ENCODE results near the gene CHN2.

DNA sequence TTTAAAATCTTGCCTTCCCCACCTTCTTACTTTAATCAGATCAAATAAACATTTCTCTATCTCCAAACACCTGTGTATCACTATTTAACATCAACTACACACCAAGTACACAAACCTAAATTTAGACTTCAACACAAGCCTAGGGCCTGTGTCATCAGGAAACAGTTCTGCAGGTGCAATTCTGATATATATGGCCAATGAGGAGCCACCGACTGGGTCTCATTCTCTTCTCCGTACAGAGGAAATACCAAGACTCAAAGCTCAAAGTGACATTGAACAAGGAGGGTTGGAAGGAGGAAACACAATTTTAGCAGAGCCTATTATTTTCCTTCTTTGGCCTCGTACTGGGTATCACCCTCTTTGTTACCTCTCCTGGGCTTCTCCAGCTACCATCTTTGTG is 216.4 kb downstream of the CHN2 start:
- TF ChIP-seq, protein P1, sequence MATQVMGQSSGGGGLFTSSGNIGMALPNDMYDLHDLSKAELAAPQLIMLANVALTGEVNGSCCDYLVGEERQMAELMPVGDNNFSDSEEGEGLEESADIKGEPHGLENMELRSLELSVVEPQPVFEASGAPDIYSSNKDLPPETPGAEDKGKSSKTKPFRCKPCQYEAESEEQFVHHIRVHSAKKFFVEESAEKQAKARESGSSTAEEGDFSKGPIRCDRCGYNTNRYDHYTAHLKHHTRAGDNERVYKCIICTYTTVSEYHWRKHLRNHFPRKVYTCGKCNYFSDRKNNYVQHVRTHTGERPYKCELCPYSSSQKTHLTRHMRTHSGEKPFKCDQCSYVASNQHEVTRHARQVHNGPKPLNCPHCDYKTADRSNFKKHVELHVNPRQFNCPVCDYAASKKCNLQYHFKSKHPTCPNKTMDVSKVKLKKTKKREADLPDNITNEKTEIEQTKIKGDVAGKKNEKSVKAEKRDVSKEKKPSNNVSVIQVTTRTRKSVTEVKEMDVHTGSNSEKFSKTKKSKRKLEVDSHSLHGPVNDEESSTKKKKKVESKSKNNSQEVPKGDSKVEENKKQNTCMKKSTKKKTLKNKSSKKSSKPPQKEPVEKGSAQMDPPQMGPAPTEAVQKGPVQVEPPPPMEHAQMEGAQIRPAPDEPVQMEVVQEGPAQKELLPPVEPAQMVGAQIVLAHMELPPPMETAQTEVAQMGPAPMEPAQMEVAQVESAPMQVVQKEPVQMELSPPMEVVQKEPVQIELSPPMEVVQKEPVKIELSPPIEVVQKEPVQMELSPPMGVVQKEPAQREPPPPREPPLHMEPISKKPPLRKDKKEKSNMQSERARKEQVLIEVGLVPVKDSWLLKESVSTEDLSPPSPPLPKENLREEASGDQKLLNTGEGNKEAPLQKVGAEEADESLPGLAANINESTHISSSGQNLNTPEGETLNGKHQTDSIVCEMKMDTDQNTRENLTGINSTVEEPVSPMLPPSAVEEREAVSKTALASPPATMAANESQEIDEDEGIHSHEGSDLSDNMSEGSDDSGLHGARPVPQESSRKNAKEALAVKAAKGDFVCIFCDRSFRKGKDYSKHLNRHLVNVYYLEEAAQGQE (IDR thresholded peaks at IDR 0.05; ENCODE audit: insufficient read depth in 1 of 2, low read depth in 2 of 2, low read length in 1 of 2): no peak
- no peak for TF ChIP-seq SIN3A (IDR thresholded peaks at IDR 0.05; ENCODE audit: borderline replicate concordance, insufficient read depth, low read depth, low read length)
- TF ChIP-seq CTCF (IDR thresholded peaks at IDR 0.05): no peak
- TF ChIP-seq TCF7L2 (IDR thresholded peaks at IDR 0.05; ENCODE audit: low read depth, low read length): no peak

Measured in Panc1 (cell line).